HCT116 (cell line): ENCODE data around the gene TCF19. TPM values are rescaled to one million over a fixed set of nuclear protein-coding genes. Genes with fewer than 3 reads are reported as not detected.
"Not testable (repeated sequence)": the region's sequence is repeated elsewhere in the genome, so short reads cannot be mapped to it uniquely, and the experiment has no call there.

Experiments used
- ATAC-seq: fragments of 200-7000 bp; cut with Tn5 transposase; 2 replicates; pipeline ENCODE4 v1.9.1; 2020; ENCODE audit warnings: mild to moderate bottlenecking, moderate library complexity
- BruUV-seq: library from RNA; stranded (reverse); fragments of 400-500 nt; replicated peaks from 2 replicates; lab custom pipeline; 2021; lab: Mats Ljungman, UMichigan
- CTCF ChIA-PET: fragments of 300-600 bp; sonication (Branson Sonifier 250); formaldehyde crosslinking; loops from one replicate; lab custom pipeline; 2021; ENCODE audit warnings: antibody characterized with exemption; lab: Charles Lee
- POLR2A ChIA-PET: fragments of 300-600, 350-600 bp; sonication (Branson Sonifier 250); formaldehyde crosslinking; loops from one replicate; lab custom pipeline; 2021; ENCODE audit warnings: antibody characterized with exemption; lab: Charles Lee
- RAD21 ChIA-PET, 2 experiments: fragments of 300-600 bp; sonication (Branson Sonifier 250); formaldehyde crosslinking; loops; one replicate each; lab custom pipeline; 2023; ENCODE audit warnings: low total read pairs in 2 of 2; ENCODE audit not compliant: uncharacterized antibody in 2 of 2, unreplicated experiment in 2 of 2, low non-redundant PET in 1 of 2; lab: Charles Lee
- DNase-seq: peaks from one replicate; pipeline ENCODE4 v3.0.0-alpha.2; 2010; ENCODE audit warnings: low read depth, low spot score
- H2AFZ ChIP-seq: fragments of 200-600 bp; shearing (Covaris generic), sonication (generic); 2 replicates; pipeline ENCODE4 v1.6.1; 2017; ENCODE audit warnings: low read depth, mixed run types, mixed read lengths, antibody characterized with exemption, low read length; ENCODE audit not compliant: poor library complexity, severe bottlenecking
- H3K27ac ChIP-seq: 2 replicates; pipeline ENCODE4 v1.5.1; 2012; ENCODE audit warnings: low read depth, low read length
- H3K27me3 ChIP-seq: fragments of 200-600 bp; sonication (generic); 2 replicates; pipeline ENCODE4 v1.6.1; 2016; ENCODE audit warnings: mixed run types, low read length, mixed read lengths; ENCODE audit not compliant: insufficient read depth
- H3K36me3 ChIP-seq, 2 experiments: fragments of 200-500 bp in 1 of 2; fragments of 200-600 bp in 1 of 2; sonication (Bioruptor generic) in 1 of 2; sonication (generic) in 1 of 2; 2 replicates each; pipeline versions ENCODE4 v1.5.1 to v1.6.1; 2014 to 2016; ENCODE audit warnings: low read length in 2 of 2, inconsistent platforms in 1 of 2, mixed read lengths in 1 of 2, mixed run types in 1 of 2; ENCODE audit not compliant: insufficient read depth in 2 of 2, control insufficient read depth in 1 of 2
- H3K4me1 ChIP-seq, 2 experiments: fragments of 200-600 bp in 1 of 2; sonication (generic) in 1 of 2; 2 replicates each; pipeline versions ENCODE4 v1.5.1 to v1.6.1; 2012 to 2017; ENCODE audit warnings: low read length in 2 of 2, inconsistent platforms in 1 of 2, mild to moderate bottlenecking in 1 of 2, mixed read lengths in 1 of 2, mixed run types in 1 of 2, moderate library complexity in 1 of 2; ENCODE audit not compliant: insufficient read depth in 2 of 2, control insufficient read depth in 1 of 2
- H3K4me2 ChIP-seq: fragments of 200-600 bp; sonication (generic); 2 replicates; pipeline ENCODE4 v1.6.1; 2017; ENCODE audit warnings: mixed run types, low read length, mixed read lengths
- H3K4me3 ChIP-seq, 2 experiments: fragments of 200-600 bp in 1 of 2; sonication (generic) in 1 of 2; replicated peaks in 1 of 2; 2 replicates each; pipeline ENCODE4 v1.5.1; 2011 to 2016; ENCODE audit warnings: low read length in 2 of 2, control low read depth in 1 of 2, low read depth in 1 of 2, mild to moderate bottlenecking in 1 of 2, mixed read lengths in 1 of 2, mixed run types in 1 of 2
- H3K79me2 ChIP-seq: fragments of 200-600 bp; sonication (generic); 2 replicates; pipeline ENCODE4 v1.6.1; 2017; ENCODE audit warnings: mild to moderate bottlenecking, mixed run types, low read length, moderate library complexity, mixed read lengths; ENCODE audit not compliant: insufficient read depth
- H3K9ac ChIP-seq: fragments of 200-600 bp; sonication (generic); 2 replicates; pipeline ENCODE4 v1.6.1; 2016; ENCODE audit warnings: low read length, mixed read lengths
- H3K9me2 ChIP-seq: fragments of 200-600 bp; sonication (generic), shearing (Covaris generic); 2 replicates; pipeline ENCODE4 v1.6.1; 2017; ENCODE audit warnings: mixed run types, mild to moderate bottlenecking, moderate library complexity; ENCODE audit not compliant: insufficient read depth
- H3K9me3 ChIP-seq, 2 experiments: fragments of 200-500 bp in 1 of 2; fragments of 200-600 bp in 1 of 2; sonication (Bioruptor generic) in 1 of 2; sonication (generic) in 1 of 2; 2 replicates each; pipeline ENCODE4 v1.6.1; 2014 to 2017; ENCODE audit warnings: low read length in 2 of 2, mixed read lengths in 2 of 2, inconsistent platforms in 1 of 2, low read depth in 1 of 2, mild to moderate bottlenecking in 1 of 2, mixed run types in 1 of 2, moderate library complexity in 1 of 2; ENCODE audit not compliant: control insufficient read depth in 1 of 2, insufficient read depth in 1 of 2
- H4K20me1 ChIP-seq: fragments of 200-600 bp; sonication (generic), shearing (Covaris generic); 2 replicates; pipeline ENCODE4 v1.6.1; 2017; ENCODE audit warnings: mixed run types, mild to moderate bottlenecking, moderate library complexity; ENCODE audit not compliant: insufficient read depth
- ATF3 ChIP-seq: IDR thresholded peaks from 2 replicates; pipeline ENCODE4 v1.6.1; 2012
- CEBPB ChIP-seq: IDR thresholded peaks from 2 replicates; pipeline ENCODE4 v1.6.1; 2012; ENCODE audit warnings: low read depth
- EZH2 ChIP-seq: fragments of 200-600 bp; sonication (generic); IDR thresholded peaks from 2 replicates; pipeline ENCODE4 v1.6.1; 2017; ENCODE audit warnings: antibody characterized with exemption, mixed run types
- EZH2phosphoT487 ChIP-seq: fragments of 200-600 bp; IDR thresholded peaks from 2 replicates; pipeline ENCODE4 v1.6.1; 2018; ENCODE audit warnings: antibody characterized with exemption, borderline replicate concordance
- JUND ChIP-seq: IDR thresholded peaks from 2 replicates; pipeline ENCODE4 v1.6.1; 2012
- POLR2A ChIP-seq: IDR thresholded peaks from 2 replicates; pipeline ENCODE4 v1.7.0; 2011; ENCODE audit warnings: borderline replicate concordance; ENCODE audit not compliant: insufficient read depth, insufficient read length; ENCODE audit errors: extremely low read depth
- RAD21 ChIP-seq: IDR thresholded peaks from 2 replicates; pipeline ENCODE4 v1.6.1; 2012; ENCODE audit warnings: low read depth, mild to moderate bottlenecking
- REST ChIP-seq: IDR thresholded peaks from 2 replicates; pipeline ENCODE4 v1.6.1; 2012; ENCODE audit warnings: low read depth
- SIN3A ChIP-seq: IDR thresholded peaks from 2 replicates; pipeline ENCODE4 v1.6.1; 2012; ENCODE audit warnings: low read depth
- SP1 ChIP-seq: IDR thresholded peaks from 2 replicates; pipeline ENCODE4 v1.6.1; 2012; ENCODE audit warnings: low read depth
- SRF ChIP-seq: IDR thresholded peaks from 2 replicates; pipeline ENCODE4 v1.6.1; 2012; ENCODE audit warnings: low read depth
- YY1 ChIP-seq: IDR thresholded peaks from 2 replicates; pipeline ENCODE4 v1.6.1; 2011; ENCODE audit warnings: low read length, low read depth, moderate library complexity, mild to moderate bottlenecking; ENCODE audit not compliant: insufficient replicate concordance; ENCODE audit errors: extremely low read depth
- intact Hi-C: fragments of 100-400 bp; cut with micrococcal nuclease; formaldehyde crosslinking; loops from 2 replicates; pipeline ENCODE4 v1.10.0; 2022
- total RNA-seq: library from RNA; stranded (reverse); gene quantifications from one replicate; pipeline ENCODE4 v1.2.1, GENCODE V29; 2021; ENCODE audit not compliant: unreplicated experiment

Gene TCF19
- total RNA-seq, 1 experiment from 2014 or later = 15.4 TPM

GRCh38 chr6:31187780-31188194 lies 29.4 kb downstream of the TCF19 start:
- no peaks in the 10 kb centered on the region for H3K27me3 ChIP-seq
- no peaks in the 10 kb centered on the region for H3K4me1 ChIP-seq
- POLR2A ChIA-PET = no interaction called here
- no peaks in the 10 kb centered on the region for H3K36me3 ChIP-seq
- H3K27ac ChIP-seq = no peak overlapping the region
- no peaks in the 10 kb centered on the region for H3K79me2 ChIP-seq
- BruUV-seq = no TSS peak
- H3K9me2 ChIP-seq = no peaks in the 10 kb centered on the region
- CTCF ChIA-PET = no interaction called here
- no peak overlapping the region for H2AFZ ChIP-seq
- H3K9ac ChIP-seq = no peak overlapping the region
- H3K9me3 ChIP-seq = no peaks in the 10 kb centered on the region
- RAD21 ChIA-PET = no interaction called here
- H4K20me1 ChIP-seq = no peaks in the 10 kb centered on the region
- no peak overlapping the region for H3K4me3 ChIP-seq
- DNase-seq (no peak), ATAC-seq (no peak)
- intact Hi-C loops = no loop called here
- H3K4me2 ChIP-seq = no peak overlapping the region
- no peak for TF ChIP-seq EZH2phosphoT487
- no peak for TF ChIP-seq ATF3

GRCh38 chr6:31189223-31189622 lies 30.8 kb downstream of the TCF19 start:
- H4K20me1 ChIP-seq, DNase-seq, H3K9ac ChIP-seq, H3K4me3 ChIP-seq, RAD21 ChIA-PET, H3K9me3 ChIP-seq, H3K27me3 ChIP-seq, H3K4me1 ChIP-seq, POLR2A ChIA-PET, H3K79me2 ChIP-seq, CTCF ChIA-PET, H3K27ac ChIP-seq, H3K9me2 ChIP-seq, intact Hi-C loops, BruUV-seq, H3K4me2 ChIP-seq, H2AFZ ChIP-seq, ATAC-seq, H3K36me3 ChIP-seq: not testable (repeated sequence)

GRCh38 chr6:31190488-31190887 lies 32.1 kb downstream of the TCF19 start:
- no peak overlapping the region for H3K9ac ChIP-seq
- H3K4me2 ChIP-seq = no peak overlapping the region
- DNase-seq = no peak
- CTCF ChIA-PET = no interaction called here
- no peaks in the 10 kb centered on the region for H3K27me3 ChIP-seq
- intact Hi-C loops = loop anchor here (5.0 kb wide), 3 partner anchors 103 to 708 kb away; no protein-coding TSS in a partner anchor
- no peak overlapping the region for H2AFZ ChIP-seq
- no peaks in the 10 kb centered on the region for H3K9me3 ChIP-seq
- ATAC-seq = no peak
- no peaks in the 10 kb centered on the region for H4K20me1 ChIP-seq
- H3K9me2 ChIP-seq = no peaks in the 10 kb centered on the region
- no peaks in the 10 kb centered on the region for H3K79me2 ChIP-seq
- RAD21 ChIA-PET = no interaction called here
- no TSS peak for BruUV-seq
- POLR2A ChIA-PET = no interaction called here
- no peaks in the 10 kb centered on the region for H3K36me3 ChIP-seq
- no peak overlapping the region for H3K27ac ChIP-seq
- H3K4me1 ChIP-seq = no peaks in the 10 kb centered on the region
- H3K4me3 ChIP-seq = no peak overlapping the region
- TF ChIP-seq RAD21 = no peak
- TF ChIP-seq POLR2A = no peak
- TF ChIP-seq CEBPB = no peak
- no peak for TF ChIP-seq REST
- TF ChIP-seq YY1 = no peak
- TF ChIP-seq SP1 = no peak
- TF ChIP-seq JUND = no peak
- TF ChIP-seq SRF = no peak
- no peak for TF ChIP-seq SIN3A
- no peak for TF ChIP-seq EZH2
